ENCODE measurements around the gene EHMT2. TPM values are rescaled to one million over a fixed set of nuclear protein-coding genes. Genes with fewer than 3 reads are reported as not detected.

The EHMT2 gene
- total and polyA plus RNA-seq, 2 of the 13 experiments (the other 11 are each of a cell fraction or from before 2014, with no cell fraction given): 55.2 to 69.2 TPM

DNA sequence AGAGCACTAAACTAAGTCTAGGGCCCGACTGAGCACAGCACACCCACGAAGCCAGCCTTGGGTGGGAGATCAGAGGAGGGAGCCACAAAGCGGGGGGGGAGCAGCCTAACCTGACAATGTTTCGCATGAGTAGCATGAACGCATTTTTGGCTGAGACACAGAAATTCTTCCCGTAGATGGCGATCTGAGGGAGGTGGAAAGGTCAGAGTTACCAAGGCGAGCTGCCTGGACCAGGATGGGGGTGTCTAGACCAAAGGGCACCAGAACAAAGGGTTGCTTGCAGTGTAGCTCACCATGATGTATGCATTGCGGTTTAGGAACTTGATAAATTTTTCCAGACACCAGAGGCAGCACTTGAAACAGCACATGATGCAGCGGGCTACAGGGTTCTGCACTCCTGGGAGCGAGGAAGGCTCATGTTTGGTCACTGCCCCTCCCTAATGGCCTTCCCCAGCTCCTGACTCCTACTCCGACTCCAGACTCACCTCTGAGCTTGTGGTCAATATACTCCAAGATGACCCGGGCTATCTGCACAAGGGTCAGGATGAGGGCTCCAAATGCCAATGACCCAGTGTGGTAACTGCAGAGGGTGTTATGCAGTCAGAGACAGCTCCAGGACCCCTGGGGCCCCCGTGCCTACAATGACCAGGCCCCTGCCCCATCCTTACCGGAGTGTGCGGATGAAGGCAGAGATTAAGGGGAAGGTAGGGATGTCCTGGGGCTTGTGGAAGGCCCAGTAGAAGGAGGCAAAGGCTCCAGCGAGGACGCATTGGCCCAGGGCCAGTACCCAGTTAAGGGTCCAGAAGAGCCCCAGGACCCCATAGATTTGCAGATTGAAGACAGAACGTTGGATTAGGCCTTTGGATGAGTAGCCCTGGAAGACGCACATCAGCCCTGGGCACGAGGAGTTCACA is 32.0 kb downstream of the EHMT2 start (continued):
- TF ChIP-seq, protein P1, sequence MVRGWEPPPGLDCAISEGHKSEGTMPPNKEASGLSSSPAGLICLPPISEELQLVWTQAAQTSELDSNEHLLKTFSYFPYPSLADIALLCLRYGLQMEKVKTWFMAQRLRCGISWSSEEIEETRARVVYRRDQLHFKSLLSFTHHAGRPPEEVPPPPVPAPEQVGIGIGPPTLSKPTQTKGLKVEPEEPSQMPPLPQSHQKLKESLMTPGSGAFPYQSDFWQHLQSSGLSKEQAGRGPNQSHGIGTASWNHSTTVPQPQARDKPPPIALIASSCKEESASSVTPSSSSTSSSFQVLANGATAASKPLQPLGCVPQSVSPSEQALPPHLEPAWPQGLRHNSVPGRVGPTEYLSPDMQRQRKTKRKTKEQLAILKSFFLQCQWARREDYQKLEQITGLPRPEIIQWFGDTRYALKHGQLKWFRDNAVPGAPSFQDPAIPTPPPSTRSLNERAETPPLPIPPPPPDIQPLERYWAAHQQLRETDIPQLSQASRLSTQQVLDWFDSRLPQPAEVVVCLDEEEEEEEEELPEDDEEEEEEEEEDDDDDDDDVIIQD (CRISPR knock-in tag; IDR thresholded peaks at IDR 0.05; ENCODE audit: low read depth): peak; percentile 63
- peak; percentile 68 for TF ChIP-seq ZNF256 (CRISPR knock-in tag; conservative IDR thresholded peaks at IDR 0.05)
- TF ChIP-seq ISL2 (CRISPR knock-in tag; IDR thresholded peaks at IDR 0.05): peak; percentile 89
- TF ChIP-seq, protein P2, sequence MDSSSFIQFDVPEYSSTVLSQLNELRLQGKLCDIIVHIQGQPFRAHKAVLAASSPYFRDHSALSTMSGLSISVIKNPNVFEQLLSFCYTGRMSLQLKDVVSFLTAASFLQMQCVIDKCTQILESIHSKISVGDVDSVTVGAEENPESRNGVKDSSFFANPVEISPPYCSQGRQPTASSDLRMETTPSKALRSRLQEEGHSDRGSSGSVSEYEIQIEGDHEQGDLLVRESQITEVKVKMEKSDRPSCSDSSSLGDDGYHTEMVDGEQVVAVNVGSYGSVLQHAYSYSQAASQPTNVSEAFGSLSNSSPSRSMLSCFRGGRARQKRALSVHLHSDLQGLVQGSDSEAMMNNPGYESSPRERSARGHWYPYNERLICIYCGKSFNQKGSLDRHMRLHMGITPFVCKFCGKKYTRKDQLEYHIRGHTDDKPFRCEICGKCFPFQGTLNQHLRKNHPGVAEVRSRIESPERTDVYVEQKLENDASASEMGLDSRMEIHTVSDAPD (CRISPR knock-in tag; IDR thresholded peaks at IDR 0.05): peak; percentile 99
- no peak for TF ChIP-seq ZNF3 (CRISPR knock-in tag; IDR thresholded peaks at IDR 0.05)
- no peak for TF ChIP-seq AGO1 (IDR thresholded peaks at IDR 0.05; ENCODE audit: low read depth, low read length, poor library complexity, severe bottlenecking)
- TF ChIP-seq KLF11 (CRISPR knock-in tag; IDR thresholded peaks at IDR 0.05): no peak
- no peak for TF ChIP-seq EHMT2 (IDR thresholded peaks at IDR 0.05; ENCODE audit: borderline replicate concordance, low read depth, low read length)
- TF ChIP-seq, protein P3, sequence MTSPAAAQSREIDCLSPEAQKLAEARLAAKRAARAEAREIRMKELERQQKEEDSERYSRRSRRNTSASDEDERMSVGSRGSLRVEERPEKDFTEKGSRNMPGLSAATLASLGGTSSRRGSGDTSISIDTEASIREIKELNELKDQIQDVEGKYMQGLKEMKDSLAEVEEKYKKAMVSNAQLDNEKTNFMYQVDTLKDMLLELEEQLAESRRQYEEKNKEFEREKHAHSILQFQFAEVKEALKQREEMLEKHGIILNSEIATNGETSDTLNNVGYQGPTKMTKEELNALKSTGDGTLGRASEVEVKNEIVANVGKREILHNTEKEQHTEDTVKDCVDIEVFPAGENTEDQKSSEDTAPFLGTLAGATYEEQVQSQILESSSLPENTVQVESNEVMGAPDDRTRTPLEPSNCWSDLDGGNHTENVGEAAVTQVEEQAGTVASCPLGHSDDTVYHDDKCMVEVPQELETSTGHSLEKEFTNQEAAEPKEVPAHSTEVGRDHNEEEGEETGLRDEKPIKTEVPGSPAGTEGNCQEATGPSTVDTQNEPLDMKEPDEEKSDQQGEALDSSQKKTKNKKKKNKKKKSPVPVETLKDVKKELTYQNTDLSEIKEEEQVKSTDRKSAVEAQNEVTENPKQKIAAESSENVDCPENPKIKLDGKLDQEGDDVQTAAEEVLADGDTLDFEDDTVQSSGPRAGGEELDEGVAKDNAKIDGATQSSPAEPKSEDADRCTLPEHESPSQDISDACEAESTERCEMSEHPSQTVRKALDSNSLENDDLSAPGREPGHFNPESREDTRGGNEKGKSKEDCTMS (CRISPR knock-in tag; conservative IDR thresholded peaks at IDR 0.05): no peak
- TF ChIP-seq NR2F6 (IDR thresholded peaks at IDR 0.05): peak; percentile 98
- peak; percentile 99 for TF ChIP-seq NR2F6 (CRISPR knock-in tag; IDR thresholded peaks at IDR 0.05)
- TF ChIP-seq YY1 (IDR thresholded peaks at IDR 0.05; ENCODE audit: insufficient read depth, insufficient replicate concordance, low read depth, low read length): peak; percentile 70
- TF ChIP-seq TAF15 (IDR thresholded peaks at IDR 0.05; ENCODE audit: low read depth, low read length, poor library complexity, severe bottlenecking): no peak
- peak; percentile 45; the same call in 1 of the 2 replicates for TF ChIP-seq KMT2A (CRISPR knock-in tag; IDR thresholded peaks at IDR 0.05)
- TF ChIP-seq ZNF33B (CRISPR knock-in tag; IDR thresholded peaks at IDR 0.05): no peak
- peak; percentile 59; the same call in 1 of the 2 replicates for TF ChIP-seq ESRRA (CRISPR knock-in tag; IDR thresholded peaks at IDR 0.05; ENCODE audit: low read depth)
- peak; percentile 77; the same call in 1 of the 2 replicates for TF ChIP-seq SIX1 (CRISPR knock-in tag; IDR thresholded peaks at IDR 0.05; ENCODE audit: borderline replicate concordance)
- TF ChIP-seq, protein P4, sequence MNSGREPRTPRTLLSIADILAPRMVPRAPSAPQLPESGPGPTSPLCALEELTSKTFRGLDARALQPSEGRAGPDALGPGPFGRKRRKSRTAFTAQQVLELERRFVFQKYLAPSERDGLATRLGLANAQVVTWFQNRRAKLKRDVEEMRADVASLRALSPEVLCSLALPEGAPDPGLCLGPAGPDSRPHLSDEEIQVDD (CRISPR knock-in tag; IDR thresholded peaks at IDR 0.05; ENCODE audit: borderline replicate concordance): no peak
- peak; percentile 50; the same call in 1 of the 2 replicates for TF ChIP-seq MIER3 (CRISPR knock-in tag; IDR thresholded peaks at IDR 0.05; ENCODE audit: borderline replicate concordance)
- peak; percentile 81 for TF ChIP-seq FOSL2 (CRISPR knock-in tag; IDR thresholded peaks at IDR 0.05)
- no peak; the same call in none of the 2 replicates for TF ChIP-seq CEBPG (CRISPR knock-in tag; IDR thresholded peaks at IDR 0.05)
- 0 out of 2 replicates have a peak, but pooled peaks have one; percentile 56 for TF ChIP-seq ZNF761 (CRISPR knock-in tag; conservative IDR thresholded peaks at IDR 0.05)
- TF ChIP-seq, protein P5, sequence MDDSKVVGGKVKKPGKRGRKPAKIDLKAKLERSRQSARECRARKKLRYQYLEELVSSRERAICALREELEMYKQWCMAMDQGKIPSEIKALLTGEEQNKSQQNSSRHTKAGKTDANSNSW (CRISPR knock-in tag; IDR thresholded peaks at IDR 0.05; ENCODE audit: borderline replicate concordance): no peak
- TF ChIP-seq ZNF660 (CRISPR knock-in tag; IDR thresholded peaks at IDR 0.05; ENCODE audit: borderline replicate concordance, low read depth): no peak

Data from HepG2 (cell line).